Glomerular visceral epithelial cell (primary cell): ENCODE measurements around the gene CLCNKA.
"Not testable (repeated sequence)": the region's sequence is repeated elsewhere in the genome, so short reads cannot be mapped to it uniquely, and the experiment has no call there.

Experiments used
- DNase-seq: peaks from one replicate; pipeline ENCODE4 v3.0.0-alpha.2; 2016; ENCODE audit errors: extremely low spot score

Gene CLCNKA

DNA sequence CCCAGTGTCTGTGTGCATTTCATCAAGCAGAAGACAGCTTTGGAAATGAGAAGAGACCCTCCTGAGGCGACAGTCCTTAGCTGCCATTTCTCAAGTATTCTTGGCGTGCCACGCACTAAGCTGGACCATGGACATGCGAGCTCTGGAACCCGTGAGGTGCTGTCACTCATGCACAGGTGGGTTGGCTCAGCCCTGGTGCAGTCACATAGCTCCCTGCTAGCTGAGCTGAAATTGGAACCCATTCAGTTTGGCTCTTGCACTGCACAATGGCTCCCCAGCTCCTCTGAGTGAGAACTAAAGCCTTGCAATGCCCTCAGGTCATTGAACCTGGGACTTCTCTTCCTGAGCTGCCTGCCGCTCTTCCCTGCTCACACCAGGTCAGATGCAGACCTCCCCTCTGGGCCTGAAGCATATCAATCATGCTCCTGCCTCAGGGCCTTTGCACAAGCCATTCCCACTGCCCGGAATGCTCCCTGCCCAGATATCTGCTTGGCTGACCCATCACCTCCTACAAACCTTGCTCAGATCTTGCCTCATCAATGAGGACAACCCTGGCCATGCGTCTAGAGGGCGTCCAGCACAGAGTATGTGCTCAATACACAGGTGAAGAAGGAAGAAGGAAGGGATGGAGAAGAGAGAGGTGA is 24.1 kb upstream of the CLCNKA start:
- no peak for DNase-seq

DNA sequence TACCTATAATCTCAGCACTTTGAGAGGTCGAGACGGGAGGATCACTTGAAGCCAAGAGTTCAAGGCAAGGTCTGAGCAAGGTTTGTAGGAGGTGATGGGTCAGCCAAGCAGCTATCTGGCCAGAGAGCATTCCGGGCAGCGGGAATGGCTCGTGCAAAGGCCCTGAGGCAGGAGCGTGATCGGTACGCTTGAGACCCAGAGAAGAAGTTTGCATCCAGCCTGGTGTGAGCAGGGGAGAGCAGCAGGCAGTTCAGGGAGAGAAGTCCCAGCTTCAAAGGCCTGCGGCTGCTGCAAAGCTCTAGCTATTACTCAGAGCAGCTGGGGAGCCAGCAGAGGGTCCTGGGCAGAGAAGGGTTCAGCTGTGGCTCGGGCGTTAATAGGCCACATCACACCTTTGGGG is 22.9 kb upstream of the CLCNKA start:
- no peak for DNase-seq

DNA sequence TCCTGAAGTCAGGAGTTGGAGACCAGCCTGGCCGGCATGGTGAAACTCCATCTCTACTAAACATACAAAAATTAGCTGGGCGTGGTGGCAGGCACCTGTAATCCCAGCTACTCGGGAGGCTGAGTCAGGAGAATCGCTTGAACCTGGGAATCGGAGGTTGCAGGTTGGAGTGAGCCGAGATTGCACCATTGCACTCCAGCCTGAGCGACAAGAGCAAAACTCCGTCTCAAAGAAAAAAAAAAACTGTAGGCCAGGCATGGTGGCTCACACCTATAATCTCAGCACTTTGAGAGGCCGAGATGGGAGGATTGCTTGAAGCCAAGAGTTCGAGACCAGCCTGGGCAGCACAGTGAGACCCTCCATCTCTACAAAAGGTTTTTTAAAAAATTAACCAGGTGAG is 20.6 kb upstream of the CLCNKA start:
- DNase-seq, result not testable (repeated sequence)

DNA sequence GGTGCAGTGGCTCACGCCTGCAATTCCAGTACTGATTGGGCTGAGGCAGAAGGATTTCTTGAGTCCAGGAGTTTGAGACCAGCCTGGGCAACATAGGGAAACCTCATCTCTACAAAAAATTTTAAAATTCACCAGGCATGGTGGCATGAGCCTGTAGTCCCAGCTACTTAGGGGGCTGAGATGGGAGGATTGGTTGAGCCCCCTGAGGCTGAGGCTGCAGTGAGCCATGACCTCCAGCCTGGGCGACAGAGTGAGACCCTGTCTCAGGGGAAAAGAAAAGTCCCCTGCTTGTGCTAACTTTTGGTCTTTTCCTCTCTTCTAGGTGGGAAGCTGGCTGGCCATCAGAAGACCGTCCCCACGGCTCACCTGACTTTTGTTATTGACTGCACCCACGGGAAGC is 16.2 kb upstream of the CLCNKA start:
- no peak for DNase-seq

DNA sequence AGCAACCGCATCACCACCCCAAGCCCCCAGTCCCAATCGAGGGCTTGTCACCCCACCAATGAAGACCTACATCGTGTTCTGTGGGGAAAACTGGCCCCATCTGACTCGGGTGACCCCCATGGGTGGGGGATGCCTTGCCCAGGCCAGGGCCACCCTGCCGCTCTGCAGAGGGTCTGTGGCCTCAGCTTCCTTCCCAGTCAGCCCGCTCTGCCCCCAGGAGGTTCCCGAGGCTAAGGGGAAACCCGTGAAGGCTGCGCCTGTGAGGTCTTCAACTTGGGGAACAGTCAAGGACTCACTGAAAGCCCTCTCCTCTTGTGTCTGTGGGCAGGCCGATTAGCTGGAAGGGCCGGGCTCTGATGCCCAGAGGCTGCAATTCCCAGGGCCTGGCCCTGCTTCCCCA is 15.8 kb upstream of the CLCNKA start:
- no peak for DNase-seq

DNA sequence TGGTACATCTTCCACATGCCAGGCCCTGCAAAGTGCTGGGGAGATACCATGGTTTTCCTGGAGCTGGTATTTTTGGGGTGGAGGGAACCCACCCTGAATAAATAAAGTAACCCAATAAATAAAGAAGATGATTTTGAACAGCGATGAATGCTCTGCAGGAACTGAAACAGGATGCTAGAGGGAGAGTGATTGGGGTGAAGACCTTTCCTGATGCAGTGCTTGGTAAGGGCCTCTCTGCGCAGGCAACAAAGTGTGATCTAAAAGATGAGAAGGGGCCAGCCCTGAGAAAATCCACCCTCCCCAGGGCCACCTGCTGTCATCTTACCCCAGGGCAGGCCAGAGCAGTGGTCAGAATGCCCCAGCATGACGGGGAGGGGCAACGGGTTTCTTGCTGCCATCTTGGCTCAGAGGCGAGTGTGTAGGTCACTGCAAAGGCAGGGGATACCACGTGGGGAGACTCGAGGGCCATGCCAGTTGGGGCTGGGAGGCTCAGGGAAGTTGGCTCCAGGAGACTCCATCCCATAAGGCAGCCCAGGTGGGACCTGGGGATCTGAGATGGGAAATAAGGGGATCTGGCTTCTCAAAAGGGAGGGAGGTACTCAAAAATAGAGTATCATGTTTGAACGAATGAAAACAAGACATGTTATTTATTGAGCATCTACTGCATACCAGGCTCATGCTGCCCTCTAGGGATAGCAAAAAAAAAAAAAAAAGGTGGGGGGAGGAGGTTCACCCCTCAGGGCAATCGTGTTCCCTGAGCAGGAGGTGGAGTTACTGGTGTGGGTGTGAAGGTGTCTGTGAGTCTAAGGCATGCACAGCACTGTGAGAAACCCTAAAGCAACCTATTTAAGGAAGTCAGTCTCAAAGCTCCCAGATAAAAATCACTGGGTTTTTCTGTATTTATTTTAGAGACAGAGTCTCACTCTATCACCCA is 15.0 kb upstream of the CLCNKA start:
- DNase-seq, result no peak

DNA sequence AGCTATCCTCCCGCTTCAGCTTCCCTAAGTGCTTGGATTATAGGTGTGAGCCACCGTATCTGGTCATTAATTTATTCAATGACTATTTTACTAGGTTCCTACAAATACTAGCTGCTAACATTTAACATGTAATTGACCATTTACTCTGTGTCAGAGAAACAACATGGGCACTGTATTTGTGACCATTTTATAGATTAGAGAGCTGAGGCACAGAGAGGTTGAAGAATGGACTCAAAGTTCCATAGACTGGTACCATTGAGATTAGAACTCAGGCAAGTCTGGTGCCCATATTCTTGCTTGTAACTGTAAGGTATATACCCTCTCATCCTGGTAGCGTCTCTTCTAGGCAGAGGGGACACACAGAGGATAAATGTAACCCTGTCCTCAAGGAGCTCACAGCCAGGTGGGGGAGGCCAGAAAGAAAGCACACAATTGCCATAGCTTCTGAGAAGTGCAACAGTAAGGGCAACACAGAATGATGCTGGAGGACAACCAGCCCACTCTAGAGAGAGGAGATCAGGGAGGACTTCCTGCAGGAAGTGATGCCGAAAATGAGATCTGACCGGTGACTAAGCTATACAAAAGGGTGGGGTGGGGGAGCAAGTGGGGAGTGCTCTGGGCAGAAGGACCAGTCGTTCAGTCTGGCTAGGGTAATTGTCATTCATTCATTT is 14.0 kb upstream of the CLCNKA start:
- DNase-seq, result no peak

DNA sequence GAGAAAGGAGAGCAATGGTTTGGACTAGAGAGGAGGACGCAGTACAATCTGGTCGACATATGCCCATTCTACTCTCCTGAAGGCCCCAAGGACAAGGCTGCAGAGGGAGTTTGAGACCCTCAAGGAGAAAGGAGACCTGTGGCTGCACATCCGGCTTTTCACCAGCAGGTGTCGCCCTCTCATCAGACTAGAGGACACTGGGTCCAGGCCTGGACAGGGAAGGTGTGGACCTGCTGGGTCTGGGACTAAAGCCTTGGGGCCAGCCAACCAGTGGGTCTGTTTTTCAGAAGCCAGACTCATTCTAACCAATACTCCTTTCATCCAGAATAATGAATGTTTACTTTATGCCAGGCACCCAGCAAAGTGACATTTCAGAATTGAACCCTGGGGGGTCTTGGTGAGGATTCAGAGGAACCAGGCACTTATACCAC is 12.8 kb upstream of the CLCNKA start:
- DNase-seq, result peak; percentile 79

DNA sequence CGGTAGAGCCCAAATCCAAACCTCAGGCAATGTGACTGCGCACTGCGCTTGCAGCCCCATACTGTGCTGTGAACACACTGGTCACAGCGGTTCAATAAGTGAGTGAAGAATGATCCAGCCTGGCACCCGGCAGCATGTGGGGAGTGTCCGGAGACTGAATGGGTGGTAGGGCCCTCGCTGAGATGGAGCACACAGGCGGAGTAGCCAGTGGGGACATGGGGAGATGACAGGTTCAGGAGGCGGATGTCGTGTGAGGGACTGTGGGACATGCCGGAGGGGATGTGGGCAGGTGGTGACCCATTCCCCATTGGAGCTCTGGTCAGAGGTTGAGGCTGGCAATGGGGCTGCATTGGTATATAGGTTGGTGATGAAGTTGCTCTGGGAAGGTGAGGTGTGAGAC is 12.2 kb upstream of the CLCNKA start:
- no peak for DNase-seq

DNA sequence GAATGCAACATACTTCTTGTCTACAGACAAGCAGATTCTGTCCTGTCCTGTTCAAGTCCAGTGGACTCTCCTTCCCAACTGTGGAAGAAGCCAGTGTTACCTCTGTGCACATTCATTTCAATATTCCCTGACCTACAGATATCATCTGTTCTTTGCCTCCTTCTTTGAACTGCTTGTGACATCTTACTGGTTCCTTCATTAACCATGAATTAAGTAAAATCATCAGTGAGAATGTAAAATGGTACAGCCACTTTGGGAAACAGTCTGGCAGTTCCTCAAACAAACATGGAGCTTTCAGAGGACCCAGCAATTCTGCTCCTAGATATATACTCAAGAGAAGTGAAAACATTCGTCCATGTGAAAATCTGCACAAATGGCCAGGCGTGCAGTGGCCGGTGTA is 11.0 kb upstream of the CLCNKA start:
- DNase-seq, result no peak

DNA sequence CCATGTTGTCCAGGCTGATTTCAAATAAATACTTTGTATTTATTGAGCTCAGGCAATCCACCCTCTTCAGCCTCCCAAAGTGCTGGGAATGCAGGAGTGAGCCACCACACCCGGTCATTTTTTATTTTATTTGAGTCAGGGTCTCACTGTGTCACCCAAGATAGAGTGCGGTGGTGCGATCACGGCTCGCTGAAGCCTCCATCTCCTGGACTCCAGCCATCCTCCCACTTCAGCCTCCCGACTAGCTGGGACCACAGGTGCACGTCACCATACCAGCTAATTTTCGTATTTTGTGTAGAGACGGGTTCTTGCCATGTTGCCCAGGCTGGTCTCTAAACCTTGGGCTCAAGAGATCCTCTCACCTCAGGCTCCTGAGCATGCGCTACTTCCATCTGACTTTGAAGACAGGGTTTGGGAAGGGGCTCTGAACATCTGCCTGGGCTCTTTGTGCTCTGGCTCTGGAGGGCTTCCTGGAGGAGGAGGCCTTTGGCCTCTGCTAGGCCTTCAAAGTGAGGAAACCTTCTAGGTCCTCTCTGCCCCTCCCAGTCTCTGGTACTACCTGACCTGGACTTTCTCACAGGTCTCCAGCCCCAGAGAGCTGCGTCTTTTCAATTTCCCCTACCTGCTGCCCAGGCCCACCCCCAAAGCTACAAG is 9.8 kb upstream of the CLCNKA start:
- DNase-seq, result no peak

DNA sequence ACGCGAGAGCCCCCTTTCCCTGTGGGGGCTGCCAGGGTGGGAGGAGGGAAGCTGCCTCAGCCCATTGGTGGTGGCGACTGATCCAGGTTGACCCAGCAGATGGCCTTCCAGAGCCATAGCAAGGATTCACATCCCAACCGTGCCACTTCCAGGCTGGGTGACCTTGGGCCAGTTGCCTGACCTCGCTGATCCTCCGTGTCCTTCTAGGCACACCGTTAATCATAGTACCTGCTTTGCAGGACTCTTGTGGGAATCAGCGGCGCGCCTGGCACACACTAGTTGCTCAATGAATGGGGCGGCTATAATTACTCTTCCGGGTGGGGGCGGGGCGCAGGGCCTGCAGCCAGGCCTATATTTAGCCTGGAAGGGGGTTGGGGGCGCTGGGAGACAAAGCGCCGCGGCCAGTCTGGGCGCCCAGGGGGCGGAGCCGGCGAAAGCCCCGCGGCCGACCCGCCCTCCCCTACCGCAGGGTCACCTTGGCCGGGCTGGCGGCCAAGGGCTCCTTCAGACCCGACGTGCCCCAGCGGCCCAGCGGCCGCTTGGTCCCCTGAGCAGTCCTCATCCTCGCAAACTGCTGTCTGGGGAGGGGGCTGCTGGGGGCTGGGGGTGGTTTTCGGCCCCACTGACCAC is 9.1 kb upstream of the CLCNKA start:
- peak; percentile 67 for DNase-seq

DNA sequence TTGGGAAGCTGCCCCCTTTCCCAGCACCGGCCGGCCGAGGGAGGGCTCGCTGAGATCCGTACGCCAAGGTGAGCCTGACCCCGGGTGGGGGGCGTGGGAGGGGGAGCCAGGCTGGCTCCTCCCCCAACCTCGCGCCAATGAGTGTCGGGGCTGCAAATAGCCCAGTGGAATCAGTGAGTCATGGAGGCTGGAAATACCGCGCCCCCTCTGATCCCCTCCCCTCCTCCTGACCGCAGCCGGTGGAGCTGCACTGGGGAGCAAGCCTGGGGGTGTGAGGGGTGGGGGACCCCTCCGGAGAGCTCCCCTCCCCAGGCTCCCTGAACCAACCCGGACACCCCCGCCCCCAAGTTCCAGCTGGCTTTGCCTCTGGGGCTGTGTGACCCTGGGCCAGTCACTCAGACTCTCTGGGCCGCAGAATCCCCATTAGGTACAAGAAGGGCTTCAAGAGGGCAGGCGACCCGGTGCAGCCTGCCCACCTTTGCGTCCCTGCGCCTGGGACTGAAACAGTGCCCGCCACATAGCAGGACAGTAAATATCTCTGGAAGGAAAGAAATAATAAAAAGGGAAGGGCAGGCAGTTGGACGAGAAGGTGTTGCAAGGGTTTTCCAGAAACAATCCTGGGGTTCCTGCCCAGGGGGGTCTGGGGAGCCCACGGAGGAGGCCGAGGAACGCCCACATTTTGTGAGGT is 8.5 kb upstream of the CLCNKA start:
- peak; percentile 62 for DNase-seq

DNA sequence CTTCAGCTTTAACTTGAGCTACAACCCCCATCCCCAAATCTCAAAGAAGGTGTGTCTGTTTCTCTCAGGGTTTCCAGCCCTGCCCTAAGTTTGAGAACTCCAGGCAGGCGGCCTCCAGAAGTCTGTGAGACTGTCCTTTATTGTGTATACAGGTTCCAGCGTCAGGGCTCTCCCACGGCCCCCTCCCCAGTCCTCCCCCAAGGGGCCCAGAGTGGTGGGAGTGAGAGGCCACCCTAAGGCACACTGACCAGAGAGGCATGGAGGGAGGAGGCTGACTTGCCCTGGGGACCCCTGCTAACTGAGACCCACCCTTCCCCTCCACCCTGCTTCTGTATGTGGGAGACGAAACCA is 8.0 kb upstream of the CLCNKA start:
- DNase-seq, result no peak

DNA sequence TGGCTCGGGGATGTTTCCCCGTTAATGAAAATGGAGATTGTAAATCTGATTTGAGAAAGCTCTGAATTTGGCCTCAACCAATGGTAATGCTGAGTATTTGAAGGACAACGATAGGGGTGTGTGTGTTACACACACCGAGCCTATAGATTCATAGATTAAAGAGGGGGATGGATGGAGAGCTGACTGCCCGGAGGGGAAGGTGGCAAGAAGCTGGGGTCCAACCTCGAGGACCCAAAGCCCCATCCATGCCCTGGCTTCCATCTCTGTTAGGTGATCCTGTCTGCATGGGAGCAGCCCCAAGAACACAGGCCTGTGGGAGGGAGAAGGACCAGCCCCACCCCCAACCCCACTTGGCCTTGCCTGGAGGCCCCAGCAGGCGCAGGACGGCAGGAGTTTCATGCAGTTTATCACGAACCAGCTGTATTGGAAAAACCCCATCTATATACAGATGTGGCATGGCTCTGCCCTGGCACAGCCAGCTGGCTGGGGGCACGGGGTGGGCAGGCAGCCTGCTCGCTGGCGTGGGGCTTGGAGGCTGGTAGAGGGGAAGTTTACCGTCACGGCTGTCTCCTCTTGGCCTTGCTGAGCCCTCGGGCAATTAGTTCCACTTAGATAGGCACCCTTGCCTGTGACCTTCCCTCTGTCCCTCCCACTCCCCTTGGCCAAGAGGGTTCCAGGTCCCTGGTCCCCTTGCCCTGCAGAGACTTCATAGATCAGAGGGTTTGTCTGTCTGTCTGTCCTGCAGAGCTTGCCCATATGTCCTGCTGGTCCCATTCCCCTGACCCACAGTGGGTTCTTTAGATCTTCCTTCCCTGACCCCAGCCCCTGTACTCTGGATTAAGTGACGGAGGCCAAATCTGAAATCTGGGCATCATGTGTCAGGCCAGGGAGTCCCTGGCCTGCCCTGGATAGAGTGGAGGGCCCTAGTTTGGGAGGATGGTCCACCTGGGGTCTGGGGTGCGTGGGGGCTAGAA is 7.0 kb upstream of the CLCNKA start:
- DNase-seq, result no peak

DNA sequence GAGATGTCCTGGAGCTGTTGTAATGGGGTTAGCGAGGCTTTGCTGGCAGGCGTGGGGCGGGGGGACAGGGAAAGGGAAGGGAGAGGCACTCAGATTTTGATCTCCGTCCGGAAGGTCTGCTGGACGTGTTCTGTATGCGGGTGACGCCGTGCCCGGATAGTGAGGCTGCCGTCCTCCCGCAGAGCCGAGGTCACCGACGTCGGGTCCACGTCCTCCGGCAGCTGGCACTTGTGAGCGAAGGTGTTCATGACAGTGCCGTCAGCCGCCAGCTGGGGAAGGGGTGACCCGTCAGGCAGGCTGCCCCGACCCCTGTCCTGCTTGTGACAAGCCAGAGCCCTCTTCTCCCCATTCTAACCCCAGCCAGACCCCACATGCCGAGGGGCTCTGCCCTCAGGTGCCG is 6.3 kb upstream of the CLCNKA start:
- DNase-seq, result no peak

DNA sequence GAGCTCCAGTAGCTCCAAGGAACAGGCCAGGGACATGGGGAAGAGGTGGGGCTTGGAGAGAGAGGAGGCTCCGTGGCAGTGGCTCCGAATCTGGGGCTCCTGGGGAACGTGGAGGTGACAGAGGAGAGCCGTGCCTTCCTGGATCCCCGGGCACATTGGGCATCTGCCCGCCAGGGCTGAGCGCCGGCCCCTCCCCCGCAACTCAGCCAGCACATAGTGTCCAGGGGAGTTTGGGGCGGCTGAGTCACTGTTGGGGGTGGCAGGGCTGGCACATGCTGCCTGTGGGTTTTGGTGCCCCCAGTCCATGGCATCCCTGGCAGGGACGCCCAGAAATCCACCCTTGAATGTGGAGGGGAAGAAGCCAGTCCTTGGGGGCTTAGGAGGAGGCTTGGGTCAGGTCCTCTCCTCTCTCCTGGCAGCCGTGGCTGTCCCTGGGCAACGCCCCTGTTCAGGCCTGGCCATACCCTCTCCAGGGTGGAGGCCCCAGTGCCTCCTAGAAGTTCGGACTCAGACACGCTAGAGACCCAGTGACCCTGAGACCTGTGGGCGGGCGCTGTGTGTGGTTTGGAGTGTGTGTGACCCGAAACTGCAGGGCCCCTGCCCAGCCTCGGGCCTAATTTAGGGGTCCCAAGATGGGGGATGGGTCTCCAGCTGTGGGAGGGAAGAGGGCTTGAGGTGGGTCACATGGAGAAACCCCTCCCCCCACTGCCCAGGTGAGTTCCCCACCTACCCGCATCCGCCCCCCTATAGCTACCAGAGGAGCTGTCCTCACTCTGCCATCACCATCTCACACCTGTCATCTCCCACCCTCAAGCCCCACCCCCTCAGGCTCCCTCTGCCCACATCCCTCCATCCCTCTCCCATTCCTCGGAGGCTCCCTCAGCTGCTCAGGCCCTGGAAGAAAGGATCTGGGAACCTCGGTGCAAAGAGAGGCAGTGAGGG is 5.6 kb upstream of the CLCNKA start:
- DNase-seq, result no peak

DNA sequence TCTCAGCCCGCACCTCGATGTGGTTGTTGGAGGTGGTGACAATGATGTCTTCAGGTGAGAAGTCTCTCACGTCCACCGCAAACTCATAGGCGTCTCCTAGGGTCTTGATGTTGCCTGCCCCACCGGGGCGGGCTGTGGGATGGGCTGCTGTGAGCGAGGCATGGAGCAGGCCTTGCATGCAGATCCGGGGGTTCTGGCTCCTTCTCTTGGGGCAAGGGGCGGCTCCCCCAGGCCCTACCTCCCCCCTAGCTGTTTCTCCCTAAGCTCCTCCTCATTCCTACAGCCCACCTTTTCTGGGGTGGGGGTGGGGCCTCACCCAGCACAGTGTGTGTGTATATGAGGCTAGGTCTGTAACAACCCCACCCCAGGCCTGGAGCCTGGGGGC is 4.8 kb upstream of the CLCNKA start:
- DNase-seq, result no peak
